ENCODE results near the gene LGALSL.

LGALSL gene

GRCh38 chr2:64421201-64421600, 32.8 kb upstream of the LGALSL start:
- Histone ChIP-seq H3K4me3 (ENCODE audit: low read length) (no peak overlapping the region), H3K27me3 (ENCODE audit: control insufficient read depth, insufficient read depth, low read length) (no peaks in the 10 kb centered on the region), H3K9me3 (ENCODE audit: control insufficient read depth, low read depth, low read length) (no peaks in the 10 kb centered on the region), H3K4me1 (ENCODE audit: control insufficient read depth, low read depth, low read length) (no peaks in the 10 kb centered on the region), H3K27ac (ENCODE audit: low read length) (no peak overlapping the region), H3K9ac (ENCODE audit: low read length) (no peak overlapping the region), H3K36me3 (ENCODE audit: control insufficient read depth, low read depth, low read length) (no peaks in the 10 kb centered on the region)

GRCh38 chr2:64422466-64422865, 31.5 kb upstream of the LGALSL start:
- no peak overlapping the region for H3K4me3 ChIP-seq (ENCODE audit: low read length)
- no peaks in the 10 kb centered on the region for H3K4me1 ChIP-seq (ENCODE audit: control insufficient read depth, low read depth, low read length)
- no peaks in the 10 kb centered on the region for H3K36me3 ChIP-seq (ENCODE audit: control insufficient read depth, low read depth, low read length)
- H3K9me3 ChIP-seq (ENCODE audit: control insufficient read depth, low read depth, low read length) = no peaks in the 10 kb centered on the region
- H3K27ac ChIP-seq (ENCODE audit: low read length) = no peak overlapping the region
- H3K9ac ChIP-seq (ENCODE audit: low read length) = no peak overlapping the region
- no peaks in the 10 kb centered on the region for H3K27me3 ChIP-seq (ENCODE audit: control insufficient read depth, insufficient read depth, low read length)

- Histone ChIP-seq H3K4me1 (ENCODE audit: control insufficient read depth, low read depth, low read length) (no peaks in the 10 kb centered on the region), H3K9ac (ENCODE audit: low read length) (no peak overlapping the region), H3K9me3 (ENCODE audit: control insufficient read depth, low read depth, low read length) (no peaks in the 10 kb centered on the region), H3K4me3 (ENCODE audit: low read length) (no peak overlapping the region), H3K27ac (ENCODE audit: low read length) (no peak overlapping the region), H3K27me3 (ENCODE audit: control insufficient read depth, insufficient read depth, low read length) (no peaks in the 10 kb centered on the region), H3K36me3 (ENCODE audit: control insufficient read depth, low read depth, low read length) (no peaks in the 10 kb centered on the region)
Measured at GRCh38 chr2:64423303-64423702, 30.7 kb upstream of the LGALSL start.

GRCh38 chr2:64424416-64424987, 29.5 kb upstream of the LGALSL start:
- H3K36me3 ChIP-seq (ENCODE audit: control insufficient read depth, low read depth, low read length) = no peaks in the 10 kb centered on the region
- H3K9ac ChIP-seq (ENCODE audit: low read length) = no peak overlapping the region
- H3K4me1 ChIP-seq (ENCODE audit: control insufficient read depth, low read depth, low read length) = no peaks in the 10 kb centered on the region
- H3K9me3 ChIP-seq (ENCODE audit: control insufficient read depth, low read depth, low read length) = no peaks in the 10 kb centered on the region
- no peak overlapping the region for H3K4me3 ChIP-seq (ENCODE audit: low read length)
- no peak overlapping the region for H3K27ac ChIP-seq (ENCODE audit: low read length)
- no peaks in the 10 kb centered on the region for H3K27me3 ChIP-seq (ENCODE audit: control insufficient read depth, insufficient read depth, low read length)

GRCh38 chr2:64426183-64426952, 27.6 kb upstream of the LGALSL start:
- H3K27ac ChIP-seq (ENCODE audit: low read length) = no peak overlapping the region

GRCh38 chr2:64434039-64434657, 19.8 kb upstream of the LGALSL start:
- Histone ChIP-seq H3K9ac (ENCODE audit: low read length) (no peak overlapping the region), H3K9me3 (ENCODE audit: control insufficient read depth, low read depth, low read length) (no peaks in the 10 kb centered on the region), H3K4me3 (ENCODE audit: low read length) (no peak overlapping the region), H3K36me3 (ENCODE audit: control insufficient read depth, low read depth, low read length) (no peaks in the 10 kb centered on the region), H3K4me1 (ENCODE audit: control insufficient read depth, low read depth, low read length) (no peaks in the 10 kb centered on the region), H3K27ac (ENCODE audit: low read length) (no peak overlapping the region), H3K27me3 (ENCODE audit: control insufficient read depth, insufficient read depth, low read length) (no peaks in the 10 kb centered on the region)

More at GRCh38 chr2:64426183-64426952, 27.6 kb upstream of the LGALSL start:
- H3K4me1 ChIP-seq (ENCODE audit: control insufficient read depth, low read depth, low read length) = no peaks in the 10 kb centered on the region
- no peak overlapping the region for H3K4me3 ChIP-seq (ENCODE audit: low read length)
- no peak overlapping the region for H3K9ac ChIP-seq (ENCODE audit: low read length)
- H3K9me3 ChIP-seq (ENCODE audit: control insufficient read depth, low read depth, low read length) = no peaks in the 10 kb centered on the region
- no peaks in the 10 kb centered on the region for H3K27me3 ChIP-seq (ENCODE audit: control insufficient read depth, insufficient read depth, low read length)
- H3K36me3 ChIP-seq (ENCODE audit: control insufficient read depth, low read depth, low read length) = no peaks in the 10 kb centered on the region

- H3K9ac ChIP-seq (ENCODE audit: low read length) = no peak overlapping the region
- H3K9me3 ChIP-seq (ENCODE audit: control insufficient read depth, low read depth, low read length) = no peaks in the 10 kb centered on the region
- H3K4me3 ChIP-seq (ENCODE audit: low read length) = no peak overlapping the region
- H3K27ac ChIP-seq (ENCODE audit: low read length) = no peak overlapping the region
- H3K4me1 ChIP-seq (ENCODE audit: control insufficient read depth, low read depth, low read length) = peaks cover 6% of the 10 kb centered on the region
- H3K36me3 ChIP-seq (ENCODE audit: control insufficient read depth, low read depth, low read length) = no peaks in the 10 kb centered on the region
- H3K27me3 ChIP-seq (ENCODE audit: control insufficient read depth, insufficient read depth, low read length) = no peaks in the 10 kb centered on the region
Measured at GRCh38 chr2:64437883-64438282, 16.1 kb upstream of the LGALSL start.

- H3K4me3 ChIP-seq (ENCODE audit: low read length) = no peak overlapping the region
- H3K4me1 ChIP-seq (ENCODE audit: control insufficient read depth, low read depth, low read length) = peaks cover 11% of the 10 kb centered on the region
- H3K27ac ChIP-seq (ENCODE audit: low read length) = no peak overlapping the region
- no peaks in the 10 kb centered on the region for H3K27me3 ChIP-seq (ENCODE audit: control insufficient read depth, insufficient read depth, low read length)
- H3K9me3 ChIP-seq (ENCODE audit: control insufficient read depth, low read depth, low read length) = no peaks in the 10 kb centered on the region
- no peak overlapping the region for H3K9ac ChIP-seq (ENCODE audit: low read length)
- H3K36me3 ChIP-seq (ENCODE audit: control insufficient read depth, low read depth, low read length) = no peaks in the 10 kb centered on the region
Measured at GRCh38 chr2:64439194-64439593, 14.8 kb upstream of the LGALSL start.

GRCh38 chr2:64440843-64441242, 13.1 kb upstream of the LGALSL start:
- Histone ChIP-seq H3K4me3 (ENCODE audit: low read length) (no peak overlapping the region), H3K36me3 (ENCODE audit: control insufficient read depth, low read depth, low read length) (no peaks in the 10 kb centered on the region), H3K9me3 (ENCODE audit: control insufficient read depth, low read depth, low read length) (no peaks in the 10 kb centered on the region), H3K9ac (ENCODE audit: low read length) (no peak overlapping the region), H3K4me1 (ENCODE audit: control insufficient read depth, low read depth, low read length) (peaks cover 11% of the 10 kb centered on the region), H3K27ac (ENCODE audit: low read length) (no peak overlapping the region), H3K27me3 (ENCODE audit: control insufficient read depth, insufficient read depth, low read length) (no peaks in the 10 kb centered on the region)

- H3K9me3 ChIP-seq (ENCODE audit: control insufficient read depth, low read depth, low read length) = no peaks in the 10 kb centered on the region
Measured at GRCh38 chr2:64442277-64442676, 11.7 kb upstream of the LGALSL start.

GRCh38 chr2:64442801-64443429, 11.0 kb upstream of the LGALSL start:
- H3K9ac ChIP-seq (ENCODE audit: low read length) = no peak overlapping the region
- H3K4me3 ChIP-seq (ENCODE audit: low read length) = no peak overlapping the region
- peaks cover 11% of the 10 kb centered on the region for H3K4me1 ChIP-seq (ENCODE audit: control insufficient read depth, low read depth, low read length)
- no peaks in the 10 kb centered on the region for H3K9me3 ChIP-seq (ENCODE audit: control insufficient read depth, low read depth, low read length)
- H3K27me3 ChIP-seq (ENCODE audit: control insufficient read depth, insufficient read depth, low read length) = no peaks in the 10 kb centered on the region
- H3K36me3 ChIP-seq (ENCODE audit: control insufficient read depth, low read depth, low read length) = no peaks in the 10 kb centered on the region
- no peak overlapping the region for H3K27ac ChIP-seq (ENCODE audit: low read length)

More at GRCh38 chr2:64442277-64442676, 11.7 kb upstream of the LGALSL start:
- Histone ChIP-seq H3K27ac (ENCODE audit: low read length) (no peak overlapping the region), H3K4me1 (ENCODE audit: control insufficient read depth, low read depth, low read length) (peaks cover 11% of the 10 kb centered on the region), H3K27me3 (ENCODE audit: control insufficient read depth, insufficient read depth, low read length) (no peaks in the 10 kb centered on the region), H3K36me3 (ENCODE audit: control insufficient read depth, low read depth, low read length) (no peaks in the 10 kb centered on the region), H3K4me3 (ENCODE audit: low read length) (no peak overlapping the region), H3K9ac (ENCODE audit: low read length) (no peak overlapping the region)

Data from iPS-18a (cell line).